Cardiac fibroblast (primary cell): ENCODE measurements around the gene EFNA2.

Source experiments
- DNase-seq, 2 donors: peaks; one replicate each; pipeline versions ENCODE4 v3.0.0 to v3.0.0-alpha.2; 2010; ENCODE audit warnings: low read depth in 2 of 2
- H3K4me3 ChIP-seq, 2 donors: replicated peaks in 1 of 2; 1 replicate in 1 of 2; 2 replicates in 1 of 2; pipeline ENCODE4 v1.5.1; 2011; ENCODE audit warnings: low read depth in 2 of 2, low read length in 2 of 2, mild to moderate bottlenecking in 2 of 2, moderate library complexity in 1 of 2
- TF ChIP-seq, protein P1 (sequence below): IDR thresholded peaks from one replicate; pipeline ENCODE4 v1.5.1; 2011; ENCODE audit warnings: low read depth, mild to moderate bottlenecking, low read length, inconsistent platforms

EFNA2 gene

DNA sequence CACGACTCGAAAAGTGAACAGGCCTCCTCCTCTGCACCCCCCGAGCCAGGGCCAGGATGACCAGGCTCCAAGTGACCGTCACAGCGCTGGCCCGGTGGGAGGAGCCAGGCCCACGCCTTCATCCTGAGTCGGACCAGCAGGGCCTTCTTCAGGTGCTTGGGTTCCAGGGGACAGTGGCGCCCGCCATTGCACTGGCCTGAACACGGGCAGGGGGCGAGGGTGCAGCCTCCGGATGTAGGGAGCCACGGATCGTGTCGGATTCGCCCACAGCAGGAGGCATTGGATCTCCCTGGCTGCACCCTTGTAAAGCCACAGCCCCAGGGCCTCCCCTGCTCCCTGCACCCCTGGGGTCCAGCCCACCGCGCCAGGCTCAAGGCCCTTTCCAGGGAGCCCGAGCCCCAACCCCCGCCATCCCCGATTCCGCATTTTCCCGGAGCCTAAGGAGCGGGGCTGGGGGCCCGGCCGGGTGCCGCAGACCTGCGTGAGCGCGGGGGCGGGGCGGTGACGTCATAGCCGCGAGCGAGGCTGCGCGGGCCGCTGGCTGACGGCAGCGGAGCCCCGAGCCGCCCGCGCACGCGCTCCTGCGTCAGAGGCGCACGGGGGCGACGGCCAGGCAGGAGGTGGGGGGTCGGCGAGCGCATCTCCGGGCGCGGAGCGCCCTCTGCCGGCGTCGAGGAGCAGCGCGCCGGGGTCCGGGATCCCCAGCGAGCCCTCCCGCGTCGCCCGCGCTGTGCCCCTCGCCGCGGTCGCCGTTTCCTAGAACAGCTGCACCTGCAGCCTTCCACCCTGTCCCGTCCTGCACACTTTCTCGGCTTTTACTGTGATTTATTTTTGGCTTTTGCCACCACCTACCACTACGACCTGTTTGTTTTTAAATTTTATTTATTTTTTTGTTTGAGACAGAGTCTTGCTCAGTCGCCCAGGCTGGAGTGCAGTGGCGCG, 45.6 kb upstream of the EFNA2 start:
- TF ChIP-seq, protein P1, sequence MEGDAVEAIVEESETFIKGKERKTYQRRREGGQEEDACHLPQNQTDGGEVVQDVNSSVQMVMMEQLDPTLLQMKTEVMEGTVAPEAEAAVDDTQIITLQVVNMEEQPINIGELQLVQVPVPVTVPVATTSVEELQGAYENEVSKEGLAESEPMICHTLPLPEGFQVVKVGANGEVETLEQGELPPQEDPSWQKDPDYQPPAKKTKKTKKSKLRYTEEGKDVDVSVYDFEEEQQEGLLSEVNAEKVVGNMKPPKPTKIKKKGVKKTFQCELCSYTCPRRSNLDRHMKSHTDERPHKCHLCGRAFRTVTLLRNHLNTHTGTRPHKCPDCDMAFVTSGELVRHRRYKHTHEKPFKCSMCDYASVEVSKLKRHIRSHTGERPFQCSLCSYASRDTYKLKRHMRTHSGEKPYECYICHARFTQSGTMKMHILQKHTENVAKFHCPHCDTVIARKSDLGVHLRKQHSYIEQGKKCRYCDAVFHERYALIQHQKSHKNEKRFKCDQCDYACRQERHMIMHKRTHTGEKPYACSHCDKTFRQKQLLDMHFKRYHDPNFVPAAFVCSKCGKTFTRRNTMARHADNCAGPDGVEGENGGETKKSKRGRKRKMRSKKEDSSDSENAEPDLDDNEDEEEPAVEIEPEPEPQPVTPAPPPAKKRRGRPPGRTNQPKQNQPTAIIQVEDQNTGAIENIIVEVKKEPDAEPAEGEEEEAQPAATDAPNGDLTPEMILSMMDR, result peak; percentile 35
- H3K4me3 ChIP-seq, result peak overlapping the region; percentile 32 to 43
- peak; percentile 88 to 95 for DNase-seq

DNA sequence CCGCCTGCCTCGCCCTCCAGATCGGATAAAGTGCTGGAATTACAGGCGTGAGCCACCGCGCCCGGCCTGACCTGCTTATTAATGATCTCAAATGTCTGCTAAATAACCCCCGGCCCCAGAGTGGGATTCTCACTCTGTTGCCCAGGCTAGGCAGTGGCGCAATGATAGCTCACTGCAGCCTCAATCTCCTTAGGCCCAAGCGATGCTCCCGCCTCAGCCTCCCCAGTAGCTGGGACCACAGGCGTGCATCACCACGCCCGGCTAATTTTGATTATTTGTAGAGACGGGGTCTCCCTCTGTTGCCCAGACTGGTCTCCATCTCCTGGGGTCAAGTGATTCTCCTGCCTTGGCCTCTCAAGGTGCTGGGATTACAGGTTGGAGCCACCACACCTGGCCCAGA, 44.7 kb upstream of the EFNA2 start:
- TF ChIP-seq, protein P1, result no peak
- no peak for DNase-seq
- H3K4me3 ChIP-seq, result no peak overlapping the region

DNA sequence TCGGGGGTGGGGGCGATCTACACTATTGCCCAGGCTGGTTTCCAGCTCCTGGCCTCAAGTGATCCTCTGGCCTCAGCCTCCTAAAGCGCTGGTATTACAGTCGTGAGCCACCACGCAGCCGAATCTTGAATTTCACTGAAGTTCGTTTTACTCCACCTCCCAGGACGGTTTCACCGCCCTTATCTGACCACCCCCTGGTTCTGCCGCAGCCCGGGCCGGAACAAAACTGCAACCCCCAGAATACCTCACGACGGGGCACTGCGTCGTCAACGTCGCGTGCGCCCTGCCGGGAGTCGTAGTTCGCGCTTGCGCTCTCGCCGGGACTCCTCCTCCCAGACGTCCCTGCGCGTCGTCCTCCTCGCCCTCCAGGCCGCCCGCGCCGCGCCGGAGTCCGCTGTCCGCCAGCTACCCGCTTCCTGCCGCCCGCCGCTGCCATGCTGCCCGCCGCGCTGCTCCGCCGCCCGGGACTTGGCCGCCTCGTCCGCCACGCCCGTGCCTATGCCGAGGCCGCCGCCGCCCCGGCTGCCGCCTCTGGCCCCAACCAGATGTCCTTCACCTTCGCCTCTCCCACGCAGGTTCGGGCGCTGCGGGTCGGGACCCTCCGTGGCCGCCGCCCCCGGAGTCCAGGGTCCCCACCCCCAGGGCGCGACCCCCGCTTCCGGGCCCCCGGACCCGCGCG, 44.1 kb upstream of the EFNA2 start, which contains the start of gene ATP5F1D:
ATP5F1D (plus strand) TSS at position 335 of the 679 bp plus-strand sequence; CDS start at position 435, 100 bp downstream.
- peak; percentile 95 to 96 for DNase-seq
- peak within 1 kb of the TSS; percentile 75 to 84 for H3K4me3 ChIP-seq
- TF ChIP-seq, protein P1, result no peak

DNA sequence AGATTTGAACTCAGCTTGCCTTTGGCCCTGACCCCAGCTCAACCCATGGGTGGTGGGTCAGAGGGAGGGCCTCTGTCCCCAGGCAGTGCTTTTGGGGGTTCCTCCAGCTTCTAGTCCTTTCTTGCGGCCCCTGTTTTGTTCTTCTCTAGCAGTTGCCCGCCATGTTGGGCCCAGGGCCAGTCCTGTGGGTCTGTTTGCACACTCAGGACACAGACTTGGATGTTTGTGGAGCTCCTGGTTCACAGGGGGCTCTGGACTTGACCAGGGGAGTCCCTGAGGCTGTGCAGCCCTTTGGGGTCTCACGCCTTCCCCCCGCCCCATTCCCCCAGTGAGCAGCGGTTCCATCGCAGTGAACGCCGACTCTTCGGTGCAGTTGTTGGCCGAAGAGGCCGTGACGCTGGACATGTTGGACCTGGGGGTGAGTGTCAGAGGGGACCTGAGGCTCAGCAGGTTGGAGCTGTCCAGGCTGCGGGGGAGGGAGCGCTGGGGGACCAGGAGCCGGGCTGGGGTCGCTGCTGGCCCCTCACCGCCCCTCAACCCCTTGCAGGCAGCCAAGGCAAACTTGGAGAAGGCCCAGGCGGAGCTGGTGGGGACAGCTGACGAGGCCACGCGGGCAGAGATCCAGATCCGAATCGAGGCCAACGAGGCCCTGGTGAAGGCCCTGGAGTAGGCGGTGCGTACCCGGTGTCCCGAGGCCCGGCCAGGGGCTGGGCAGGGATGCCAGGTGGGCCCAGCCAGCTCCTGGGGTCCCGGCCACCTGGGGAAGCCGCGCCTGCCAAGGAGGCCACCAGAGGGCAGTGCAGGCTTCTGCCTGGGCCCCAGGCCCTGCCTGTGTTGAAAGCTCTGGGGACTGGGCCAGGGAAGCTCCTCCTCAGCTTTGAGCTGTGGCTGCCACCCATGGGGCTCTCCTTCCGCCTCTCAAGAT, 41.6 kb upstream of the EFNA2 start:
- TF ChIP-seq, protein P1, result peak; percentile 89
- DNase-seq, result peak; percentile 85 to 90
- H3K4me3 ChIP-seq, result no peak overlapping the region

DNA sequence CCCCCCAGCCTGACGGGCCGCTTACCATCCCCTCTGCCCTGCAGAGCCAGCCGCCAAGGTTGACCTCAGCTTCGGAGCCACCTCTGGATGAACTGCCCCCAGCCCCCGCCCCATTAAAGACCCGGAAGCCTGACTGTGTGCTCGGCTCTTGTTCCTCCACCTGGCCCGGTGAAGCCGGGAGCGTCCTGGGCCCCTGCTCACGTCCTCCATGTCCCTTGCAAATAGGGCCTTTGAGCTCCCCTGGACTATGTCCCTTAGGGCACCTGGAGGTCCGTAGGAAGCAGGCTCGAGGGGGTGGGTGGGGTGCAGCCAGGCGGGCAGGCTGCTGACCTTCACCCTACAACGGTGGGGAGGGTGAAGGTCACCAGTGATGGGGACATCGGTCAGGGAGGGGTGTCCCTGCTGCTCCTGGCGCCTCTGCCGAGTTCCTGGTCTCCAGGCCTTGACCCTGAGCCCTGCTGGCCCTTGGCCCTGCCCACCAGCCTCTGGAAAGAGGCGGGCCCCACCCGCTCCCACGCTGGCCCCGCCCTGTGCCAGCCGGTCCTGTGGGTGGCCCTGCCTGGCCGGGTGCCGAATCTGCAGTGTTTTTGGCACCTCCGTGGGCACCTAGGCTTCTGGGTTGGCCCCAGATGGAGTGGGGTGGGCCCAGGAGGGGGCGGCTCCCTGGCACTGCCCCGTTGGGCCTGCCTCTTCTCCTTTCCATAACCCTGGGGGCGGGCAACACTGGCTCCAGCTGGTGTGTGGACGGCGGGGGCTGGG, 40.8 kb upstream of the EFNA2 start:
- peak overlapping the region; percentile 0 to 21 for H3K4me3 ChIP-seq
- TF ChIP-seq, protein P1, result no peak
- no peak for DNase-seq
